NCI-H1092 treated with DMSO at 0.1 percent for 48 hours (cell line): Measurements from ENCODE around the gene TFAP2A.
A peak's percentile ranks its signal among the peaks of the same experiment; 100 is the strongest.

Experiments used
- DNase-seq: peaks from one replicate; lab custom pipeline; 2025; lab: John Stamatoyannopoulos, UW

TFAP2A gene

GRCh38 chr6:10414756-10415616, at the start of gene TFAP2A:
TFAP2A (minus strand) TSS chr6:10415074; CDS start chr6:10414991, 83 bp downstream.
- no peak for DNase-seq

- DNase-seq: no peak
Measured at GRCh38 chr6:10463491-10464481, 48.9 kb upstream of the TFAP2A start.

- no peak for DNase-seq
Measured at GRCh38 chr6:10463040-10463439, 48.2 kb upstream of the TFAP2A start.

GRCh38 chr6:10461850-10462249, 47.0 kb upstream of the TFAP2A start:
- DNase-seq: no peak

GRCh38 chr6:10460096-10460495, 45.2 kb upstream of the TFAP2A start:
- no peak for DNase-seq

- no peak for DNase-seq
Measured at GRCh38 chr6:10458287-10458686, 43.4 kb upstream of the TFAP2A start.

- no peak for DNase-seq
Measured at GRCh38 chr6:10453596-10453995, 38.7 kb upstream of the TFAP2A start.

- DNase-seq: no peak
Measured at GRCh38 chr6:10451828-10452509, 37.1 kb upstream of the TFAP2A start.

GRCh38 chr6:10451394-10451793, 36.5 kb upstream of the TFAP2A start:
- no peak for DNase-seq

GRCh38 chr6:10449751-10450150, 34.9 kb upstream of the TFAP2A start:
- DNase-seq: no peak

GRCh38 chr6:10448096-10448495, 33.2 kb upstream of the TFAP2A start:
- no peak for DNase-seq

- no peak for DNase-seq
Measured at GRCh38 chr6:10446548-10446947, 31.7 kb upstream of the TFAP2A start.

GRCh38 chr6:10441655-10442009, 26.8 kb upstream of the TFAP2A start:
- DNase-seq: no peak

- no peak for DNase-seq
Measured at GRCh38 chr6:10441004-10441654, 26.3 kb upstream of the TFAP2A start.

GRCh38 chr6:10437891-10438290, 23.0 kb upstream of the TFAP2A start:
- no peak for DNase-seq

- DNase-seq: no peak
Measured at GRCh38 chr6:10434235-10434634, 19.4 kb upstream of the TFAP2A start.

GRCh38 chr6:10433322-10433721, 18.4 kb upstream of the TFAP2A start:
- no peak for DNase-seq

- DNase-seq: no peak
Measured at GRCh38 chr6:10431423-10432164, 16.7 kb upstream of the TFAP2A start.

GRCh38 chr6:10429638-10430427, 15.0 kb upstream of the TFAP2A start:
- peak; percentile 38 for DNase-seq

GRCh38 chr6:10426781-10427279, 12.0 kb upstream of the TFAP2A start:
- DNase-seq: no peak
